GM12892 (cell line): ENCODE results near the gene SH3RF1.

ENCODE experiments used
- POLR2AphosphoS5 ChIP-seq: IDR thresholded peaks from 2 replicates; pipeline ENCODE4 v1.6.1; 2011; ENCODE audit warnings: low read depth, low read length, control low read depth
- TAF1 ChIP-seq: IDR thresholded peaks from 2 replicates; pipeline ENCODE4 v1.6.1; 2011; ENCODE audit warnings: low read depth, mild to moderate bottlenecking, control low read depth, low read length, borderline replicate concordance

DNA sequence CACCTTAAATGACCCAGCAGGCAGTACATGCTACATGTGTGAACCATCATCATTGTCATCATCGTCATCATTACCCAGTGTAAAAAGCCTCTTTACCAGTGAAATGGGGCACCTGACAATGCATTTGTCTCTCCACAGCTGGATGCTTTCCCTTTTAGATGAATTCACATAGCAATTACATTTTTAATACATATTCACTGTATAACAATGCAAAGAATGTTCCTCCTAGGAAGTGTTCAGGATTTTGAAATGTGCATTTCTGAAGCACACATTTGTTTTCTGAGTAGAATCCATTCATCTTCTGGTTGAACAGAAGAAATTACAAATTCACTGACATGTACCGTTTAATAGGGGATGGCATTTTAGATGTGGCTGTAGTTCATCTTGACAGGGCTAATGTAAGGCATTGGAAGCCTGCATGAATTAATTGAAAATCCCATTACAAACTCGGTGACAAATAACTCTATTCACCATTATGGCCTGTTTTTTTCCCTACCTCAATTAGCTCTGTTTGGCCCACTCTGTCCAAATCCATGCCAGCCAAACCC lies 111.1 kb downstream of the SH3RF1 start:
- TF ChIP-seq TAF1 (no peak), POLR2AphosphoS5 (no peak)
